HG03432 (cell line): ENCODE data around the gene TUBA3D.
"Not testable (repeated sequence)": the region's sequence is repeated elsewhere in the genome, so short reads cannot be mapped to it uniquely, and the experiment has no call there.

Source experiments
- ATAC-seq: cut with Tn5 transposase; IDR thresholded peaks from one replicate; pipeline ENCODE4 v1.9.1; 2021; ENCODE audit warnings: mild to moderate bottlenecking, moderate library complexity; ENCODE audit not compliant: unreplicated experiment

Gene TUBA3D

DNA sequence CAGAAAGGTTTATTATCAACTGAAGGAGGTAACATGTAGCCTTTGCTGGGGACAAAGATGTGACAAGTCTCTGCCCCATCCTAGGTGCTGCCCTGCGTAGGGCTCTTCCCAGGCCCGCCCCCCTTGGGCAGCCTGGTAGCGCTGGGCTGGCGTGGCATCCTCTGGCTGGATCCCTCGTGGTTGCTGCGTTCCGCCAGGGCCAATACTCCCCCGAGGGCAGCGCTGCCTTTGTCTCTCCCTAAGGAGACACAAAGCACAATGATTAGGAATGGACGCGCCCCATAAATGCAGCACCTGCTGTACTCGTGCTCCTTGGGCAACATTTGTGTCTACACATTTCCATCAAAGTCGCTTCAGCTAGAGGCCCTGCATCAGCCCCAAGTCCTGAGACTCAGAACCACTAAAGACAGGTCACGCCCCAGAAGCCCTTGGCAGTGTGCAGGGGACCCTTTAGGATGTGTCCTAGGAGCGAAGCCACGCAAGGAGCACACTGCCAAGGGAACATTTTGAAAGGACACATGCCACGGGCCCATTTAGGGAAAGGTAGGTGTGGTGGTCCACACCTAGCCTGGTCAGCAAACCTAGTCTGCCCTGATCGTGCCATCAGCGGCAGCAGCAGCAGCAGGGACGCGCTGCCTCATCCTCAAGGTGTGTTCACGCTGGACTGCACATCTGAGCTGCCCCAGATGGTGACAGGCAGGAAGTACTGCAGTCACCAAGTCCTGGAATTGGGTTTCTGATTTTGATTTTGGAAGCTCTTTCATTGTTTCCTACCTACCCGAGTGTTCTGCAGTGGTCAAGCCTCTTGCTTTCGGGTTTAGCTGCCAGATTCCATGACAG lies 8.3 kb downstream of the TUBA3D start:
- ATAC-seq = not testable (repeated sequence)

DNA sequence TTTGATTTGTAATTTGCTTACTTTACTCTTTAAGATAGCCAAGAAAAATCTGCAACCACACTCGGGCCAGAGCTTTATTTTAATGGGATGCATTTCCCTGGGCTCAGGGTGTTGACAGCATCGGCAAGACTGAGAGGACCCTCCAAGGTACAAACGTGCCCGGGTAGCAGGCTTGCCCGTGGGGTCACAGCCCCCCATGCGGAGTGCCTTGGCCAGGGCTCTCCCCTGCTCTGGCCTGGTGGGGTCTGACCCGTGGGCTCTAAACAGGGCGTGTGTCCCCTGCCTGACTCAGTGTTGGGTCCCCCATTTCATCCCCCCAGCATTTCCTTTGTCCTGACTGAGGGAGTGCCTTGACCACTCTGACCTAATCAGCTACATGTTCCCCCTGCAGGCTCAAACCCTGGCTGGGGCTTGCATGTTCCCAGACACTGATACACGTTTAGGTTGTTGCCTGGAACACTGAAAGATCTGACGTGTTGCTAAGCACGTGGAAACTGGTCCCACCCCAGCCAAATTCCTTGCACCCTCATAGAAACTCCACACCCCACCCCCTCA lies 9.1 kb downstream of the TUBA3D start:
- not testable (repeated sequence) for ATAC-seq

DNA sequence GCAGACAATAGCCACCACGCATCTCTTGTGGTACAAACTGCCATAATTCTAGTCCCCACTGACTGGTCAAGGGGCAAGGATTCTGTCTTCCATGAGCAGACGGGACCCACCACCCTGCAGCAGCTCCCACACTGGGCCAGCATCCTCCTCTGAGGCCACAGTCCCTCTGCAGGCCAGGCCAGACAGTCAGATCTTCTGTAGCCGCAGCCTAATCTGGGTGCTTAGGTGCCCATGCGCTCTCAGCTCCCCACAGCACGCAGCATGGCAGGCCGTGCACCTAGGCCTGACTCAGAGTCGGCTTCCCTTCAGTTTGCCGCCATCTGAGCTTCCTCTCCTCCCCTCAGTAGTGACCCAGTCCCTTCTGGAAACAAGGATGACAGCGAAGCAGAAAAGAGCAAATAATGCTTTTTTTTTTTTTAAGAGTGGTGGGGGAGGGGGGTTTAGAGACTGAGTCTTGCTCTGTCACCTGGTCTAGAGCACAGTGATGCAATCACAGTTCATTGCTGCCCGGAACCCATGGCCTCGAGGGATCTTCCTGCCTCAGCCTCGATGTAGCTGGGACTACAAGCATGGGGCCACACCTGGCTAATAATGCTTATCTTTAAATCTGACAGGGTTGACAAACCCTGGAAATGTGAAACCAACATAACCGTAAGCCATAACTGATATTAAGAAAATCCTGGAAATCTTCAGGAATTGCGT lies 10.4 kb downstream of the TUBA3D start:
- ATAC-seq = not testable (repeated sequence)

DNA sequence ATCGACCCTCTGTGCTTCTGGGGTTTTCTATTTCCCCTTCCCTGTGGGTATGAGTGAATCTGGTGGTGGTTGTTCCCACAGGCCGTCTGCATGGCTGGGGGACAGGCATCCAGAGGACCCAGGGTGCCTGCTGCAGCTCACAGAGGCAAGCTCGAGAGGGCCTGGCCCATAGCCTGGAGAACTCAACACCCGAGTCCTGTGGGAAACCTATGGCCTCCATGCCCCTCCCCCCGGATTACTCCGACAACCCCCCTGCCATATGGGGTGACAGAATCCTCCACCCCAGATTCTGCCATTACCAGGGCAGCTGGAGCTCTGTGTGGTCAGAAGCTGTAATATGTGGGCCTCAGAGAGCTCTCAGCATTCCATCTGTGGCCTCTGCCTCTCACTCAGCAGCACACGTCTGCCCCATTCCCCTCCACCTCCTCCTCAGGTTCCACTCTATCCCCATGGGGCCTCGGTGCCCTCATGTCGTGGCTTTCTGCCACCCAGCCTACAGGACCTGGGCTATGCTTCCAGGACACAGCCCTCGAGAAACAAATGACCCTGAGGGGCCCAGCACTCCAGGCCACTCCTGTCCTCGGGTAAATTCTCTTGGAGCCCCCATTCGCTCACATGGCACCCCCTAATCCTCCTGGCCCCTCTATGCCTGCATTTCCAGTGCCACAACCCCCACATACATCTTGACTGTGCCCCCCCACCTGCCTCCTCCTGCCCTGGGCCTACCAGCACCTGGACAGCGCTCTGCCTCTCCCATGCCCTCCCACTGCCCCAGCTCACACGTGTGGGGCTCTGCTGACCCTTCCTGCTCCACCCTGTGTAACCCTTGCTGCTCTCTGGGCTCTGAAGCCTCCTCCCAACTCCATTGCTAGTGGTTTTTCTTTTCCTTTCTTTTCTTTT lies 12.6 kb downstream of the TUBA3D start:
- no peak for ATAC-seq

DNA sequence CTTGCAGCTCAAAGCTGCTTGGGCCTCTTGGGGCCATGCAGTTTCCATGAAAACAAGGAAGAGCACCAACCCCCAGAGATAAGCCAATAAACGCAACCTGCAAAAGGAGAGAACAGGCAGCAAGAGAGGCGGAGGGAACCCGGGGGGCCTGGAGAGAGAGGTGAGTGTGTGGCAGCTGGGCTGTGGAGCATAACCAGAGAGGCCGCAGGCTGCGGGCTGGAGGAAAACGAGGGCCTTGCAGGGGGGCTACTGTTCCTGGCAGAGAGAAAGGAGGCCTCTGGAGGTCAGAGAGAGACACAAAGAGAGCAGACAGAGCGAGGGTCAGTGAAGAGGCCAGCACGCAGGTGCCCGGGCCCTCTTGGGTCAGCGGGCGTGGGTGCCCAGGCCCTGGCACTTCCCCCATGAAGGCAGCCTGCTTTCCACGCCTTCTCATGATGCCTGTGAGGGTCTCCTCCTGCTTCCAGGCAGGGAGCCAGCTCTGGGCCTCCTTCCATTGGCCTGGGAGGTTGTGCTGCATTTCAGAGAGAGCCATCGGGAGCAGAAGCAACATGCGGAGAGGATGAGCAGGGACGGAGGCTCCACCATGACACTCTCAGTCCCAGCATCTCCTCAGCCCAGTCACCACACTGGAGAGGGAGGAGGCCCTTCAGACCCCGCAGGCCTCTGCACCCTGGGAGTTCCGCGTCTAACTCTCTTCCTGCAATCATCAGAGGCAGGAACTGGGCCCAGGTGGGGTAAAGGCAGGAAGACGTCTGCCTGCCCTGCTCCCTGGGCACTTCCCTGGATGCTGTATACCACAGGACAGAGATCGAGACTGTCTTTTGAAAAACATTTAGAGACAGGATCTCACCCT lies 14.9 kb downstream of the TUBA3D start:
- ATAC-seq = not testable (repeated sequence)

DNA sequence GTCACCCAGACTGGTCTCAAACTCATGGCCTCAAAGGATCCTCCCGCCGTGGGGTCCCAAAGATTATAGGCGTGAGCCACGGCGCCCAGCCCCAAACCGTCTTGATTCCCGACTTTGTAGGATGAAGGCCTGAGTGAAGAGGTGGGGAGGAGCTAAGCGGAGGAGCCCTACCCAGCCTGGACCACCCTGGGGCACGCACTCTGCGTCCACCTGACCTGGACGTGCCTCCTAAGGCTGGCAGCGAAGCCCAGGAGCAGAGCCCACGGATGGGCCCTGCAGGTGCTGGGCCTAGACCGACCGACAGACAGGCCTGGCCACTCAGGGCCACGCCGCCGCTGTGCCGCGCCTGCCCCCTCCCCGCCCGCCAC lies 15.5 kb downstream of the TUBA3D start:
- ATAC-seq = not testable (repeated sequence)

DNA sequence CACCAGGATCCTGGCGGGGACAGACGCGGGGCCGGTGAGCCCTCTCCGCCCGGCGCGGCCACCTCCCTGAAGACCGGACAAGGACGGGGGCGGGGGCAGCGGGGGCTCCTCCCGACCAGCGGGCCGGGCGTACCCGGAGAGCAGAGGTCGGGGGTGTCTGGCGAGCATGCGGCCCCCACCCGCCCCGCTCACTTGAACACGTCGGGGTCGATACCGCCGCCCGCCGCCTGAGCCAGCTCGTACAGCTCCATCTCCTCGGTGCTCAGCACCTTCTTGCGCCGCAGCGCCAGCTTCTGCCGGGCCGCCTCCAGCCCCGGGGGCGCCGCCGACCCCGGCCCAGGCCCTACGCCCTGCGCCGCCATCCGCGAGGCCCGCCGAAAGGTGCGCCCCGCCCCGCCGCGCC lies 16.1 kb downstream of the TUBA3D start, which contains the start of gene MZT2A:
Gene MZT2A (minus strand): TSS at position 383 of the 403 bp plus-strand sequence. CDS start 21 bp downstream, at position 362.
- peak; percentile 14 for ATAC-seq

DNA sequence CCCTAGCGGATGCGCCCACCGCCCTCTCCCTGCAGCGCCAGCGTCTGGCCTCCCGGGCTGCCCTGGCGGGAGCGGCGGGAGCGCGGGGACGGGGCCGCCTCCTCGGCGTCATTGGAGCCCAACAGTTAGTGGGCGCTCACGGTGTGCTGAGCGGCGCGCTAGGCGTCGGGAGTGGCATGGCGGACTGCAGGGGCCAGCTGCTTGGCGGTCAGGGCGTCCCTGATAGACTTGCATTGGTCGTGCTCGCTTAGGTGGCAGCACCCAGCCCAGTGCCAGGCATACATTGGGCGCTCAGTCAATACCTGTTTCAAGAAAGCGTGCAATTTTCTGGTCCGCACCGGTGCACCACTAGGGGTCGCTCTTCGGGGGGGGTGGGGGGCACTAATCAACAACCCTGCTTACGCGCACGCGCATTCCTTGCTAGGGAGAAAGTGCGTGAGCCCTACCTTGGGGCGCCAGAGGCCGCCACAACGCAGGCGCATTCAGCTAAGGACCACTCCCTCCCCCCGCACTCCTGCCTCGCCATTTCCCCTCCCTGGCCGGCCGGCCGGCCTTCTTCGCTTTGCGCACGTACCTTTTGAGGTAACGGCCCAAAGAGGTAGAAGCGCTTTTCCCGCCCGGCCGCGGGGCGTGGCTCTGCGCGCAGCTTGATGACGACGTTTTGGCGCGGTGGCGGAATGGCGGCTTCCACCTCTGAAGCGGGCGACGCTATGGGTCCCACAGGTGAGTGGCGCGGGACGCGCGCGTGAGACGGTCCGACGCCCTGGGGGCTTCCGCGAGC lies 16.7 kb downstream of the TUBA3D start:
- ATAC-seq = peak; percentile 78

DNA sequence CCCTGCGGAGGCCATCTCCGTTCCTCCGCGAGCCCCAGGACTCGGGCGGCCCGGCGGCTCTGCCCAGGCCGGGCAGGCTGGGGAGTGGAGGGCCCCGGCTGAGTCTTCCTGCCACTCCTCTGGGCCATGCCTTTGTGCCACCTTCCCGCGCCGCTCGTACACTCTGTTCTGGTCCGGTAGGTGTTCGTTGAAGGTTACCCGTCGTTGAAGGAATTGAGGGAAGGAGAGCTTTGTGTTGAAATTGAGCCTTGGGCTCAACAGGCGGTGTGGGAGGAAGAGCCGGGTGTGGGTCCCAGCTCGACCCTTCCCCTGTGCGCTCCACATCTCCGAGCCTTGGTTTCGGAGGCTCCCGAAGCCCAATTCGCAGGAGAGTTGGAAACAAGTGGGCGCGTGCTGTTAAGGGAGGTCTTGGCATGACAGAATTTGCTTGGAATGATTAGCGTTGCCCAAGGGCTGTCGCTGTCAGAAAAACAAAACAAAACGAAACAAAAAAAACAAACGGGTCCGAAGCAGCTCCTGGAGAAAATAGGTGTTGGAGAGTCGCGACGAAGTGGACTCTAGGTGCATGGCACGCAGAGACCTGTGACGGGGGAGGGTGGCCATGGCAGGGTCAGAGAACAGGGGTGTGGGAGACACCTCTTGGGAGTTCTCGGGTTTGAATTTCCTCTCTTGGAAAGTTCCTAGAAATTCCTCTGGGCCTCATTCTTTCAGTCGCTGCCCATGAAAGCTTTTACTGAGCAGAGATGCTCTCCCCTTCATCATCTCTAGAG lies 17.5 kb downstream of the TUBA3D start:
- ATAC-seq = peak; percentile 26

DNA sequence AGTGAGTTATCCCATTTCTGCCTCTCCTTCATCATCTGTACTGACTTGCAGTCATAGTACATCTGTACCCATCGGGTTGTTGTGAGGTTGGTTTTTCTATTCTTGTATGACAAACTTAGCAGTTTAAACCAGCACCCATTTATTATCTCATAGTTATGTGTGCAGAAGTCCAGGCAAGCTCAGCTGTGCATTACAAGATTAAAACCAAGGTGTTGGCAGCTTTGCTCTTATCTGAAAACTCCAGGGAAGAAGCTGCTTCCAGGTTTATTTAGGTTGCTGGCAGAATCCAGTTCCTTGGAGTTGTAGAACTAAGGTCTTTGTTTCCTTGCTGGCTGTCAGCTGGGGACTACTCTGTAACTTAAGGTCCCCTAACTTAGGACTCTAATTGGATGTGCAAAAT lies 19.6 kb downstream of the TUBA3D start:
- ATAC-seq = not testable (repeated sequence)

DNA sequence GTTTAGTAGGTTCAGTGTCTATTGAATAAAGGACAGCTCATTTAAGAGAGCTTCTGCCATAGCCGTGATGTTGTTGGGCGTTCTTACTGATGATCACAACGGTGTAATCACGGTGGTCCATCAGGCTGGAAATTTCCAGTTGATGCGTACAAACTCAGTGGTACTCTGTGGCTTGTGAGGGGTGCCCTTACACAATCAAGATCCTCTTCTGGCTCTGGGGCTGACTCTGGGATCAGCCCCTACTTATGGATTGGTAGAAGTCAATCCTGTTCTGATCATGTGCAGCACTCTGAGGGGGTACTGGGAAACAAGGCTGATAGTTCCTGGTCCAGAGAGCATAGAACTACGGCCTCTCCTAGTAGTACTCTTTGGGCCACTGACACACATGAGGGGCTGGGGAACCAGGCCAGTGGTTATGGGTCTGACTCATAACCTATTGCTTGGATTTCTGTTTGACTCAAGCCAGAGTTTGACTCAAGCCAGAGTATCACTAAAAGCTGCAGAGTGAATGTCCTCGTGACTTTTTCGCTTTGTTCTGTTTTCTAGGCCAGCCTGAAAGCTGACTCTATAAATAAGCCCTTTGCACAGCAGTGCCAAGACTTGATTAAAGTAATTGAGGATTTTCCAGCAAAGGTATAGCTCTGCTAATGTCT lies 22.5 kb downstream of the TUBA3D start:
- peak; percentile 95 for ATAC-seq

DNA sequence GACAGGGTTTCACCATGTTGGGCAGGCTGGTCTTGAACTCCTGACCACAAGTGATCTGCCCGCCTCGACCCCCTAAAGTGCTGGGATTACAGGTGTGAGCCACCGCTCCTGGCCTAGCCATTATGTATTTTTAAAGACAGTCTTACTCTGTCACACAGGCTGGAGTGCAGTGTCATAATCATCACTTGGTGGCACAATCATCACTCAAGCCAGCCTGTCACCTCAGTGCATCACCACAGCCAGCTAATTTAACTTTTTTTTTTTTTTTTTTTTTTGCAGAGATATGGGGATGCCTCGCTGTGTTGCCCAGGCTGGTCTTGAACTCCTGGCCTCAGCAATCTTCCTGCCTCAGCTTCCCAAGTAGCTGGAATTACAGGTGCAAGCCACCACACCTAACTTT lies 27.7 kb downstream of the TUBA3D start:
- ATAC-seq = not testable (repeated sequence)

DNA sequence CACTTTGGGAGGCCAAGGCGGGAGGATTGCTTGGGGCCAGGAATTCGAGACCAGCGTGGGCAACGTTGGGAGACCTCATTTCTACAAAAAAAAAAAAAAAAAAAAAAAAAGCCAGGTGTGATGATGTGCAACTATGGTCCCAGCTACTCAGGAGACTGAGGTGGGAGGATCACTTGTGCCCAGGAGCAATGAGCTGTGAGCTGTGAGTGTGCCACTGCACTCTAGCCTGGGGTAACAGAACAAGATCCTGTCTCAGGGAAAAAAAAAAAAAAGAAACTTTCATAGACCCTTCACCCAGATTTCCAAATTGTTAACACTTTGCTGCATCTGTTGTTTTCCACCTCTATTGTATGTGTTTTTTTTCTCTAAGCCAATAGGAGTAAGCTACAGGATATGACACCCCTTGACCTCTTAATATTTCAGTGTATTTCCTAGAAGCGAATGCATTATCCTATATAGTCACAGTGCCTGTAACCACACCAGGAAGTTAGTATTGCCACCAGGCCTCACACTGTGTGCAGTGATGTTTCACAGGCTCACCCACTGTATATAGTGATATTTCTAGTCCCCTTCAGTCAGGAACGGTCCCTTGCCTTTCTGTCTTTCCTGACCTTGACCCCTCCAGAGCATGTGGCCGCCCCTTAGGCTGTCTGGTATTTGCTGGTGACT lies 28.3 kb downstream of the TUBA3D start:
- ATAC-seq = not testable (repeated sequence)

DNA sequence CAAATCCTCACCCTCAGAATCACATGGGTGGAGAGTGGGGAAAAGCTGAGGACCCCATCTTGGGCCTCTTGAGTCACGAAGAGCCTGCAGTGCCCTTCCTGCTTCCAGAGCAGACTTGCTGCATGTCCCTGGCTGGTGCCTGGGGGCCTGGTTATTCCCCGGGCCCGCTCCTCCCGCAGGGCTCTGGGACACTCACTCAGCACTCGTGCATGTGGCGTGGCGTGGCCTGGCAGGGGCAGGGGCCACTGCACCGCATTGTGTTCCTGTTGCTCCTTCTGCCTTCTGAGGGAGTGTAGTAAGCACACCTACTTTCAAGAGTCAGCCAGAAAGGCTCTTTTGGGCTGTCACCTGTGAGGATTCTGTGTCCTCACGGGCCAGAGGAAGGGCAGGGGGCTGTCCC lies 33.7 kb downstream of the TUBA3D start:
- ATAC-seq = no peak

DNA sequence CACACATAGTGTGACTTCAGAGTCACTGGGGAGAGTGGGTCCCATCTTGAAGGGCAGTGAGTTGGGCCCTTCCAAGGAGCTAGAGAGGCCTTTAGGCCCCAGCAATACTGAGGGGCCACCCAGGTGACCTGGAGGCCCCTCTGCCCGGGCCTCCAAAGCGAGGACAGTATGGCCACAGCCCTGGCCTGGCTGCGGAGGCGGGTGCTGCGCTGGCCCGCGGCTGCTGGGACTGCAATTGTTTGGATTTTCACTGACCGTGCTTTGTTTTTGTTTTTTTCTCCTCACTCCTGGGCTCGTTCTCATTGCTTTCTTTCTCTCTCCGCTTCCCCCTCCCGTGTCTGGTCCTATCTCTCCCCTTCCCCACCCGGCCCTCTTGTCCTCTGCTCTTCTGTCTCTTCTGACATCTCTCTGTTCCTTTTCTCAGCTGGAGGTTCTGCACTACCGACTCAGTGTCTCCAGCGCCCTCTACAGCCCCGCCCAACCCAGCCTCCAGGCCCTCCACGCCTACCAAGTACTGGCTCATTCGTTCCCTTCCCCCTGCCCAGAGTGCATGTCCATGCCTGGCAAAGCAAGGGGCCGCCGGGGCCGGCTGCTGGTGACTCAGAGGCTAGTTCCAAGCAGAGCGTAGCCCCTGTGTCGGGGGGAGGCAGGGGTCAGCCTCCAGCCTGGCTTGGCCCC lies 35.5 kb downstream of the TUBA3D start:
- not testable (repeated sequence) for ATAC-seq

DNA sequence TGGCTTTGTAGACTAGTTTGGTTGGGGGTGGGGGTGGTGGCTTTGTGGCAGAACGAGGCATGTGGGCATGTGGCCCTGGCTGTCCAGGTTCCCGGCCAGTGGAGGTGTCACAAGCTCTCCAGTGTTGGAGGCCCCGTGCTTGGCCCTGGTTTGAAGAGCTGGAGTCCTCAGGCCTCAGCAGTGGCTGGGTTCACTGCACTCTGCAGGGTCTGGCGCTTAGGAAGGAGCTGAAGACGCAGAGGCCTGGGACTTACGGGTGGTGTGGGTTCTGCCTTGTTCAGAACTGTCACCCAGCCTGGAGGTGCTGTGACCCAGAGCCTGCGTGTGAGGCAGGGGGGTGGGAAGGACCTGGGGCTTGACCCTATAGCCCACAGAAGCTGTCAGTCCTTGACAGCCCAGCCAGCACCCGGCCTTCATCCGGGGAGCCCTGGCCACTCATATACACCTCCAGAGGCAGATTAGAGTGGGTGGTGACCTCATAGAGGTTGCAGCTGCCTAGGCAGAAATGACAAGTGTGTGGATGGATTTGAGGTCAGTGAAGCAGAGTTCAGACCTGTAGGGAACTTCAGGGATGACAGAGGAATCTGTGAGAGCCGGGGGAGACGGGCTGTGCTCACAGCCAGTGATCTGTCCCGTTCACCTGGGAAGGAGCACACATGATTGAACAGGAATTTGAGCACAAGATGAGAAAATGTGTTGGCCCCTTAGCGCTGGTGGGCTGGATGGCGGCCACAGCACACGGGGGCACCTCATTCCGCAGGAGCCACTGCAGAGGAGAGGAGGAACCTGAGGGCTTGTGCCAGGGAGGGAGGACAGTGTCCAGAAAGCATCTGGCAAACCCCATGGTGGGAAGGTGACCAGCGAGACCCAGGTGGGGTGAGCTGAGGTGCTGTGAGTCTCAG lies 36.3 kb downstream of the TUBA3D start:
- ATAC-seq = not testable (repeated sequence)
